Measurements from ENCODE around the gene KCNIP1.

The KCNIP1 gene

GRCh38 chr5:170563824-170564567 lies 60.2 kb downstream of the KCNIP1 start:
- Histone ChIP-seq H2AFZ (ENCODE audit: low read depth, low read length, severe bottlenecking) (no peak overlapping the region), H3K4me2 (ENCODE audit: low read depth, low read length, poor library complexity, severe bottlenecking) (no peak overlapping the region), H3K36me3 (ENCODE audit: low read length) (no peaks in the 10 kb centered on the region), H3F3A (ENCODE audit: insufficient read depth) (no peaks in the 10 kb centered on the region), H4K20me1 (ENCODE audit: low read depth, low read length) (no peaks in the 10 kb centered on the region), H3K27ac (ENCODE audit: low read depth, low read length) (no peak overlapping the region), H3K9me2 (replicated peaks; ENCODE audit: insufficient read depth, low read length) (no peaks in the 10 kb centered on the region), H3K9me3 (ENCODE audit: insufficient read depth, low read length) (no peaks in the 10 kb centered on the region), H3K79me2 (ENCODE audit: insufficient read depth, low read length) (no peaks in the 10 kb centered on the region), H3K9ac (ENCODE audit: low read length) (no peak overlapping the region), H3K4me3 (ENCODE audit: insufficient read depth, low read length, poor library complexity, severe bottlenecking) (no peak overlapping the region), H3K27me3 (ENCODE audit: low read length) (no peaks in the 10 kb centered on the region)
- TF ChIP-seq, protein P1, sequence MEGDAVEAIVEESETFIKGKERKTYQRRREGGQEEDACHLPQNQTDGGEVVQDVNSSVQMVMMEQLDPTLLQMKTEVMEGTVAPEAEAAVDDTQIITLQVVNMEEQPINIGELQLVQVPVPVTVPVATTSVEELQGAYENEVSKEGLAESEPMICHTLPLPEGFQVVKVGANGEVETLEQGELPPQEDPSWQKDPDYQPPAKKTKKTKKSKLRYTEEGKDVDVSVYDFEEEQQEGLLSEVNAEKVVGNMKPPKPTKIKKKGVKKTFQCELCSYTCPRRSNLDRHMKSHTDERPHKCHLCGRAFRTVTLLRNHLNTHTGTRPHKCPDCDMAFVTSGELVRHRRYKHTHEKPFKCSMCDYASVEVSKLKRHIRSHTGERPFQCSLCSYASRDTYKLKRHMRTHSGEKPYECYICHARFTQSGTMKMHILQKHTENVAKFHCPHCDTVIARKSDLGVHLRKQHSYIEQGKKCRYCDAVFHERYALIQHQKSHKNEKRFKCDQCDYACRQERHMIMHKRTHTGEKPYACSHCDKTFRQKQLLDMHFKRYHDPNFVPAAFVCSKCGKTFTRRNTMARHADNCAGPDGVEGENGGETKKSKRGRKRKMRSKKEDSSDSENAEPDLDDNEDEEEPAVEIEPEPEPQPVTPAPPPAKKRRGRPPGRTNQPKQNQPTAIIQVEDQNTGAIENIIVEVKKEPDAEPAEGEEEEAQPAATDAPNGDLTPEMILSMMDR (IDR thresholded peaks at IDR 0.05; ENCODE audit: insufficient read depth, low read length, poor library complexity, severe bottlenecking), result no peak
- no peak for TF ChIP-seq EZH2phosphoT487 (conservative IDR thresholded peaks at IDR 0.05; ENCODE audit: low read length)

DNA sequence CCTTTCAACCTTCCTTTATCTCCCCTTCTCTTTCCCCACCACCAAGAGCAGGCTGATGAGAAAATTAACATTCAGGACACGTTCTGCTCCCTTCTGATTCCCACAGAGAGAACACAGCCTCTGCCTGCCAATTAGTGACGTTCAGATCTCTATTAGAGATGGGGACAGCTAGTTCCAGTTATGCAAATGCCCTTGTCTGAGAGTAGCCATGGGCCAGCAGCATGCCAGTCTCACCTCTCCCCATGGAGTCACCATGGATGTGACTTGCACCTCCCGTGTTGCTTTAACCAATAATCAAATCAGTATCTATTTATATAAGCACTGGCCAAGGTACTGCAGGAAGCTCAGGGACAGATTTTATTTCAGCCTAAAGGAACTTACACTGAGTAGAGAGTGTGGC lies 61.3 kb downstream of the KCNIP1 start:
- H3K79me2 ChIP-seq (ENCODE audit: insufficient read depth, low read length), result no peaks in the 10 kb centered on the region
- no peak overlapping the region for H3K27ac ChIP-seq (ENCODE audit: low read depth, low read length)
- no peaks in the 10 kb centered on the region for H3K9me3 ChIP-seq (ENCODE audit: insufficient read depth, low read length)
- H4K20me1 ChIP-seq (ENCODE audit: low read depth, low read length), result no peaks in the 10 kb centered on the region
- no peak overlapping the region for H3K4me3 ChIP-seq (ENCODE audit: insufficient read depth, low read length, poor library complexity, severe bottlenecking)
- no peaks in the 10 kb centered on the region for H3F3A ChIP-seq (ENCODE audit: insufficient read depth)
- no peak overlapping the region for H2AFZ ChIP-seq (ENCODE audit: low read depth, low read length, severe bottlenecking)
- H3K9me2 ChIP-seq (replicated peaks; ENCODE audit: insufficient read depth, low read length), result no peaks in the 10 kb centered on the region
- no peak overlapping the region for H3K9ac ChIP-seq (ENCODE audit: low read length)
- H3K4me2 ChIP-seq (ENCODE audit: low read depth, low read length, poor library complexity, severe bottlenecking), result no peak overlapping the region
- TF ChIP-seq, protein P1 (IDR thresholded peaks at IDR 0.05; ENCODE audit: insufficient read depth, low read length, poor library complexity, severe bottlenecking), result no peak
- no peak for TF ChIP-seq EZH2phosphoT487 (conservative IDR thresholded peaks at IDR 0.05; ENCODE audit: low read length)
- H3K27me3 ChIP-seq (ENCODE audit: low read length), result no peaks in the 10 kb centered on the region
- no peaks in the 10 kb centered on the region for H3K36me3 ChIP-seq (ENCODE audit: low read length)

DNA sequence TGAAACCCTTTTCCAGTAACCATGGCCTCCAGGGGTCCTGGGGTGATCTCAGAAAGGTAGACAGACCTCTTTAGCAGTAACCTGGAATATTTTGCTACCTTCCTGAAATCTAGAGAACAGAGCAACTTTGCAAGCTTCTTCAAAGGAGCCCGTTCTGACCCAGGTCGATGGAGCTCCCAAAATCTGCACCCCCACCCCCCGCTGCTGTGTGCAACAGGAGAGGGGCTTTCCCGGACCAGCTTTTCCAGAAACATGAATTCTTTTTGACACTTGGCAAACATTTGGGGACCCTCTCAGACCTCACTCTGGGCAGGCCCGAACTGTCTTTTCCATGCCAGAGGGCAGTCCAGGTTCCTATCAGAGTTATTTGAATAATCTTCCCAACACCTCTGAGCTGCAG lies 65.3 kb downstream of the KCNIP1 start:
- no peaks in the 10 kb centered on the region for H3K79me2 ChIP-seq (ENCODE audit: insufficient read depth, low read length)
- H3F3A ChIP-seq (ENCODE audit: insufficient read depth), result no peaks in the 10 kb centered on the region
- H3K9me3 ChIP-seq (ENCODE audit: insufficient read depth, low read length), result no peaks in the 10 kb centered on the region
- no peaks in the 10 kb centered on the region for H3K36me3 ChIP-seq (ENCODE audit: low read length)
- no peaks in the 10 kb centered on the region for H4K20me1 ChIP-seq (ENCODE audit: low read depth, low read length)
- H3K4me3 ChIP-seq (ENCODE audit: insufficient read depth, low read length, poor library complexity, severe bottlenecking), result no peak overlapping the region
- TF ChIP-seq EZH2phosphoT487 (conservative IDR thresholded peaks at IDR 0.05; ENCODE audit: low read length), result no peak
- TF ChIP-seq, protein P1 (IDR thresholded peaks at IDR 0.05; ENCODE audit: insufficient read depth, low read length, poor library complexity, severe bottlenecking), result no peak
- no peaks in the 10 kb centered on the region for H3K27me3 ChIP-seq (ENCODE audit: low read length)
- no peak overlapping the region for H2AFZ ChIP-seq (ENCODE audit: low read depth, low read length, severe bottlenecking)
- H3K9me2 ChIP-seq (replicated peaks; ENCODE audit: insufficient read depth, low read length), result no peaks in the 10 kb centered on the region
- H3K4me2 ChIP-seq (ENCODE audit: low read depth, low read length, poor library complexity, severe bottlenecking), result no peak overlapping the region
- H3K27ac ChIP-seq (ENCODE audit: low read depth, low read length), result no peak overlapping the region
- no peak overlapping the region for H3K9ac ChIP-seq (ENCODE audit: low read length)

Measured in SU-DHL-6 (cell line).